A549 (cell line): ENCODE results near the gene PRR7. TPM values are rescaled to one million over a fixed set of nuclear protein-coding genes. Genes with fewer than 3 reads are reported as not detected.

ENCODE experiments used
- ATAC-seq, 2 experiments: fragments of 200-7000 bp in 1 of 2; fragments of >200 bp in 1 of 2; cut with Nextera tagmentation in 1 of 2; cut with Tn5 transposase in 1 of 2; 3 replicates each; pipeline versions ENCODE4 v1.8.0 to v1.9.1; 2018 to 2020; ENCODE audit warnings: mild to moderate bottlenecking in 1 of 2, moderate library complexity in 1 of 2
- CTCF ChIA-PET: fragments of 300-600 bp; sonication (Branson Sonifier 250); formaldehyde crosslinking; extraction: SDS; loops from one replicate; lab custom pipeline; 2021; ENCODE audit warnings: antibody characterized with exemption, inconsistent platforms; lab: Yijun Ruan, JAX
- POLR2A ChIA-PET: fragments of 350-600 bp; formaldehyde crosslinking; extraction: SDS; loops from one replicate; lab custom pipeline; 2021; ENCODE audit warnings: antibody characterized with exemption, inconsistent platforms; lab: Yijun Ruan, JAX
- DNase-seq, 2 experiments: peaks; one replicate each; pipeline versions ENCODE4 v3.0.0 to v3.0.0-alpha.2; 2011 to 2016; ENCODE audit warnings: low read depth in 1 of 2, low spot score in 1 of 2
- FAIRE-seq: peaks from 2 replicates; lab custom pipeline; 2011; peaks lifted over from hg19 to GRCh38; lab: Jason Lieb, UNC
- H3K27ac ChIP-seq, 2 experiments: fragments of >200 bp; sonication (Bioruptor Twin); formaldehyde crosslinking; 3 replicates each; pipeline ENCODE4 v1.5.1; 2016 to 2017
- H3K4me1 ChIP-seq: fragments of >200 bp; sonication (Bioruptor Twin); formaldehyde crosslinking; 3 replicates; pipeline ENCODE4 v1.6.1; 2016
- H3K4me2 ChIP-seq: fragments of >200 bp; sonication (Bioruptor Twin); formaldehyde crosslinking; 3 replicates; pipeline ENCODE4 v1.6.1; 2016
- H3K4me3 ChIP-seq: fragments of >200 bp; sonication (Bioruptor Twin); formaldehyde crosslinking; 3 replicates; pipeline ENCODE4 v1.5.1; 2016
- H3K9me3 ChIP-seq: fragments of >200 bp; sonication (Bioruptor Twin); formaldehyde crosslinking; 3 replicates; pipeline ENCODE4 v1.6.1; 2016
- BHLHE40 ChIP-seq: IDR thresholded peaks from 2 replicates; pipeline ENCODE4 v1.6.1; 2012; ENCODE audit warnings: low read depth, low read length, inconsistent platforms
- CBX2 ChIP-seq: fragments of 200-600 bp; sonication (generic); IDR thresholded peaks from 2 replicates; pipeline ENCODE4 v1.6.1; 2016; ENCODE audit warnings: low read depth, mild to moderate bottlenecking, borderline replicate concordance
- CHD4 ChIP-seq: fragments of 200-600 bp; sonication (generic); IDR thresholded peaks from 2 replicates; pipeline ENCODE4 v1.6.1; 2016; ENCODE audit warnings: antibody characterized with exemption, mild to moderate bottlenecking, borderline replicate concordance
- ESRRA ChIP-seq: fragments of 150-350 bp; IDR thresholded peaks from 2 replicates; pipeline ENCODE4 v1.6.1; 2014; ENCODE audit warnings: mild to moderate bottlenecking, low read length, borderline replicate concordance
- FOSB ChIP-seq: fragments of 250-450 bp; sonication (Bioruptor Pico); IDR thresholded peaks from 2 replicates; pipeline ENCODE4 v1.5.0; 2020; ENCODE audit warnings: mild to moderate bottlenecking, moderate library complexity
- FOXS1 ChIP-seq: fragments of 250-450 bp; sonication (Bioruptor Pico); IDR thresholded peaks from 2 replicates; pipeline ENCODE4 v1.5.0; 2020; ENCODE audit warnings: mild to moderate bottlenecking, moderate library complexity
- GATA3 ChIP-seq: IDR thresholded peaks from 2 replicates; pipeline ENCODE4 v1.6.1; 2012; ENCODE audit warnings: borderline replicate concordance
- JUN ChIP-seq, 2 experiments: fragments of >200 bp; sonication (Bioruptor Twin); formaldehyde crosslinking; IDR thresholded peaks; 2 replicates in 1 of 2; 3 replicates in 1 of 2; pipeline ENCODE4 v1.6.1; 2016 to 2017
- MAZ ChIP-seq: fragments of 150-350 bp; IDR thresholded peaks from 2 replicates; pipeline ENCODE4 v1.6.1; 2014; ENCODE audit warnings: antibody characterized with exemption, low read depth, low read length, borderline replicate concordance
- NFE2L2 ChIP-seq: fragments of 150-350 bp; conservative IDR thresholded peaks from 2 replicates; pipeline ENCODE4 v1.6.1; 2014; ENCODE audit warnings: low read length
- PHF8 ChIP-seq: fragments of 200-600 bp; sonication (generic); IDR thresholded peaks from 2 replicates; pipeline ENCODE4 v1.6.1; 2016; ENCODE audit warnings: low read depth, mild to moderate bottlenecking, antibody characterized with exemption, moderate library complexity, borderline replicate concordance
- POLR2A ChIP-seq: IDR thresholded peaks from 2 replicates; pipeline ENCODE4 v1.6.1; 2012; ENCODE audit warnings: mild to moderate bottlenecking, low read length
- POLR2AphosphoS2 ChIP-seq: conservative IDR thresholded peaks from 2 replicates; pipeline ENCODE4 v1.6.1; 2012; ENCODE audit warnings: low read length, improper control_type of control experiment, inconsistent platforms
- ZC3H11A ChIP-seq: fragments of 450-650 bp; IDR thresholded peaks from 2 replicates; pipeline ENCODE4 v1.6.1; 2014; ENCODE audit warnings: antibody characterized with exemption, mild to moderate bottlenecking
- ZFP36 ChIP-seq: fragments of 450-650 bp; IDR thresholded peaks from 2 replicates; pipeline ENCODE4 v1.6.1; 2014; ENCODE audit warnings: borderline replicate concordance; ENCODE audit not compliant: partially characterized antibody
- ZSCAN20 ChIP-seq: fragments of 250-450 bp; sonication (Bioruptor Pico); IDR thresholded peaks from 2 replicates; pipeline ENCODE4 v1.8.0; 2022; ENCODE audit warnings: mild to moderate bottlenecking, moderate library complexity
- WGBS: methylation state at CpG from one replicate; pipeline ENCODE4 v1.1.6; 2017; ENCODE audit errors: missing lambda C conversion rate; 5-methylcytosine and 5-hydroxymethylcytosine counted together
- polyA plus RNA-seq, 4 experiments: library from polyadenylated mRNA; depleted of rRNA in 3 of 4; stranded (reverse); fragments of >200 nt; fragmentation: RNase III in 1 of 4; extraction: RNeasy Plus Mini Kit Qiagen cat#74134 plus additional on column Dnase treatment in 1 of 4; gene quantifications; 2 replicates in 3 of 4; 3 replicates in 1 of 4; pipeline ENCODE4 v1.2.3, GENCODE V29; 2011 to 2017
- TF ChIP-seq, protein P1 (sequence below): IDR thresholded peaks from 2 replicates; pipeline ENCODE4 v1.6.1; 2012; ENCODE audit warnings: low read depth, borderline replicate concordance
- TF ChIP-seq, protein P2 (sequence below): fragments of 450-650 bp; IDR thresholded peaks from 2 replicates; pipeline ENCODE4 v1.6.1; 2014; ENCODE audit warnings: antibody characterized with exemption
- TF ChIP-seq, protein P3 (sequence below): fragments of 250-450 bp; sonication (Bioruptor Pico); IDR thresholded peaks from 2 replicates; pipeline ENCODE4 v1.5.0; 2020; ENCODE audit warnings: low read depth, mild to moderate bottlenecking, moderate library complexity
- TF ChIP-seq, protein P4 (sequence below): fragments of >200 bp; sonication (Bioruptor Twin); formaldehyde crosslinking; IDR thresholded peaks from 3 replicates; pipeline ENCODE4 v1.6.1; 2016
- TF ChIP-seq, protein P5 (sequence below): IDR thresholded peaks from 2 replicates; pipeline ENCODE4 v1.6.1; 2012
- TF ChIP-seq, protein P6 (sequence below): IDR thresholded peaks from 2 replicates; pipeline ENCODE4 v1.6.1; 2012
- TF ChIP-seq, protein P7 (sequence below): fragments of >200 bp; sonication (Bioruptor Twin); formaldehyde crosslinking; IDR thresholded peaks from 3 replicates; pipeline ENCODE4 v1.5.1; 2016

The PRR7 gene
- polyA plus RNA-seq, 2 of the 4 experiments (the other 2 are of a cell fraction): 2.2 to 11.0 TPM

DNA sequence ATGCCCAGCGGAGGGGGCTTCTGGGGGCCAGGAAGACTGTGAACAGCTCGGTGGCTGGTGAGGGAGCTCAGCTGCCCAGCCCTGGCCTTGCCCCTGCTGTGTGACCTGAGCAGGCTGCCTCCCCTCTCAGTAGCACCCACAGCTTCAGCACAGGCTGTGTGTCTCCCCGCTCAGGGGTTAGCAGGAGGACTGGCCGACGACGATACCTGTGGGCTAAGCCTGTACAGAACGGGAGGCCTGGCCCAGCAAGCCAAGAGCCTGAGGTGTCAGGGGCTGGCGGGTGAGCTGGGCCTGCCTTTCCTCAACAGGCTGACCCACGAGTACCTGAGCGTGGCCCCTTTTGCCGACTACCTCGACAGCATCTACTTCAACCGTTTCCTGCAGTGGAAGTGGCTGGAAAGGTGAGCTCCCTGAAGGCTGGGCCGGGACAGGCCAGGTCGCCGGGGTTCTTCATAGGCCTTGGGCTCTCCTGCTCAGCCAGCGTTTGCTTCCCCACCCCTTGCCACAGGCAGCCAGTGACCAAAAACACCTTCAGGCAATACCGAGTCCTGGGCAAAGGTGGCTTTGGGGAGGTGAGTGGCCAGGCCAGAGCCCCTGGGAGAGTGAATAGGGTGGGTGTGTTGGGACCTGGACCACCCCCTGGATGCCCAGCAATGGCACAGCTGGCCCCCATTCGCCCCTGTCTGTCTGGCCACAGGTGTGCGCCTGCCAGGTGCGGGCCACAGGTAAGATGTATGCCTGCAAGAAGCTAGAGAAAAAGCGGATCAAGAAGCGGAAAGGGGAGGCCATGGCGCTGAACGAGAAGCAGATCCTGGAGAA, 13.6 kb upstream of the PRR7 start:
- DNase-seq (no peak), ATAC-seq (no peak), FAIRE-seq (no peak)
- CTCF ChIA-PET: interaction anchor here (1.0 to 36.0 kb wide), 6 partner anchors 9 to 67 kb away, joined by 3 to 871 read pairs (median 10); partner anchors contain the start of gene PRR7
- H3K9me3 ChIP-seq: no peaks in the 10 kb centered on the region
- H3K4me2 ChIP-seq: no peak overlapping the region
- H3K4me3 ChIP-seq: no peak overlapping the region
- WGBS: 84% methylated on average over 17 of the region's 25 CpGs
- POLR2A ChIA-PET: interaction anchor here (1.5 kb wide), 1 partner anchor 8 kb away, joined by 4 read pairs; no protein-coding TSS in a partner anchor
- H3K27ac ChIP-seq: no peak overlapping the region; a peak in 1 of 6 replicates
- H3K4me1 ChIP-seq: peaks cover 2% of the 10 kb centered on the region; the same call in 1 of the 3 replicates
- TF ChIP-seq ZSCAN20 (CRISPR knock-in tag) (no peak), ZFP36 (no peak), POLR2A (no peak), JUN (IDR thresholded peaks at IDR 0.05) (no peak), CHD4 (no peak), BHLHE40 (no peak)

DNA sequence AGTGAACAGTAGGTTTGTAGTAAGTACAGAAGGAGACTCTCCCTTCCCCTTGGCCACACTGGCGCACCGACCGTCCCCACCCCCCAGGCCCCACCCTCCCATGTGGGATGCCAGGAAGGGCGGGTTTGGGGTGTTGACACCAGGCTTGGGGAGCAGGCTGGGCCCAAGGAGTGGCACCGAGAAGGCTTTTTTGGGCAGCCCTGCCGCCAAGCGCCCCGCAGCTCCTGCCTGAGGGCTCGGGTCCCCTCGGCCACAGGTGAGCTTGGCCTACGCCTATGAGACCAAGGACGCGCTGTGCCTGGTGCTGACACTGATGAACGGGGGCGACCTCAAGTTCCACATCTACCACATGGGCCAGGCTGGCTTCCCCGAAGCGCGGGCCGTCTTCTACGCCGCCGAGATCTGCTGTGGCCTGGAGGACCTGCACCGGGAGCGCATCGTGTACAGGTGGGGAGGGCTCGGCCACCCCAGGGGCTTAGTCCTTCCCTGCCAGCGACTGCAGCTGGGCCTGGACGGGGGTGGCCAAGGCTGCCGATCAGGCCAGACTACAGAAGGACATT, 12.9 kb upstream of the PRR7 start:
- H3K4me3 ChIP-seq: no peak overlapping the region
- TF ChIP-seq PHF8: no peak
- TF ChIP-seq MAZ: no peak
- no peak for TF ChIP-seq GATA3
- no peak for TF ChIP-seq FOXS1 (CRISPR knock-in tag)
- TF ChIP-seq, protein P1, sequence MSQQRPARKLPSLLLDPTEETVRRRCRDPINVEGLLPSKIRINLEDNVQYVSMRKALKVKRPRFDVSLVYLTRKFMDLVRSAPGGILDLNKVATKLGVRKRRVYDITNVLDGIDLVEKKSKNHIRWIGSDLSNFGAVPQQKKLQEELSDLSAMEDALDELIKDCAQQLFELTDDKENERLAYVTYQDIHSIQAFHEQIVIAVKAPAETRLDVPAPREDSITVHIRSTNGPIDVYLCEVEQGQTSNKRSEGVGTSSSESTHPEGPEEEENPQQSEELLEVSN: no peak
- no peak for TF ChIP-seq CHD4
- no peak for TF ChIP-seq ZC3H11A
- TF ChIP-seq NFE2L2: no peak
- TF ChIP-seq, protein P2, sequence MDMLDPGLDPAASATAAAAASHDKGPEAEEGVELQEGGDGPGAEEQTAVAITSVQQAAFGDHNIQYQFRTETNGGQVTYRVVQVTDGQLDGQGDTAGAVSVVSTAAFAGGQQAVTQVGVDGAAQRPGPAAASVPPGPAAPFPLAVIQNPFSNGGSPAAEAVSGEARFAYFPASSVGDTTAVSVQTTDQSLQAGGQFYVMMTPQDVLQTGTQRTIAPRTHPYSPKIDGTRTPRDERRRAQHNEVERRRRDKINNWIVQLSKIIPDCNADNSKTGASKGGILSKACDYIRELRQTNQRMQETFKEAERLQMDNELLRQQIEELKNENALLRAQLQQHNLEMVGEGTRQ: no peak
- no peak for TF ChIP-seq POLR2A
- TF ChIP-seq FOSB (CRISPR knock-in tag): no peak
- TF ChIP-seq, protein P3, sequence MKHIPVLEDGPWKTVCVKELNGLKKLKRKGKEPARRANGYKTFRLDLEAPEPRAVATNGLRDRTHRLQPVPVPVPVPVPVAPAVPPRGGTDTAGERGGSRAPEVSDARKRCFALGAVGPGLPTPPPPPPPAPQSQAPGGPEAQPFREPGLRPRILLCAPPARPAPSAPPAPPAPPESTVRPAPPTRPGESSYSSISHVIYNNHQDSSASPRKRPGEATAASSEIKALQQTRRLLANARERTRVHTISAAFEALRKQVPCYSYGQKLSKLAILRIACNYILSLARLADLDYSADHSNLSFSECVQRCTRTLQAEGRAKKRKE (CRISPR knock-in tag): no peak
- TF ChIP-seq, protein P4, sequence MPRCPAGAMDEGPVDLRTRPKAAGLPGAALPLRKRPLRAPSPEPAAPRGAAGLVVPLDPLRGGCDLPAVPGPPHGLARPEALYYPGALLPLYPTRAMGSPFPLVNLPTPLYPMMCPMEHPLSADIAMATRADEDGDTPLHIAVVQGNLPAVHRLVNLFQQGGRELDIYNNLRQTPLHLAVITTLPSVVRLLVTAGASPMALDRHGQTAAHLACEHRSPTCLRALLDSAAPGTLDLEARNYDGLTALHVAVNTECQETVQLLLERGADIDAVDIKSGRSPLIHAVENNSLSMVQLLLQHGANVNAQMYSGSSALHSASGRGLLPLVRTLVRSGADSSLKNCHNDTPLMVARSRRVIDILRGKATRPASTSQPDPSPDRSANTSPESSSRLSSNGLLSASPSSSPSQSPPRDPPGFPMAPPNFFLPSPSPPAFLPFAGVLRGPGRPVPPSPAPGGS: no peak
- no peak for TF ChIP-seq POLR2AphosphoS2
- TF ChIP-seq, protein P5, sequence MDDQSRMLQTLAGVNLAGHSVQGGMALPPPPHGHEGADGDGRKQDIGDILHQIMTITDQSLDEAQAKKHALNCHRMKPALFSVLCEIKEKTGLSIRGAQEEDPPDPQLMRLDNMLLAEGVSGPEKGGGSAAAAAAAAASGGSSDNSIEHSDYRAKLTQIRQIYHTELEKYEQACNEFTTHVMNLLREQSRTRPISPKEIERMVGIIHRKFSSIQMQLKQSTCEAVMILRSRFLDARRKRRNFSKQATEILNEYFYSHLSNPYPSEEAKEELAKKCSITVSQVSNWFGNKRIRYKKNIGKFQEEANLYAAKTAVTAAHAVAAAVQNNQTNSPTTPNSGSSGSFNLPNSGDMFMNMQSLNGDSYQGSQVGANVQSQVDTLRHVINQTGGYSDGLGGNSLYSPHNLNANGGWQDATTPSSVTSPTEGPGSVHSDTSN: no peak; the same call in 1 of the 2 replicates
- TF ChIP-seq CBX2: no peak
- TF ChIP-seq, protein P6, sequence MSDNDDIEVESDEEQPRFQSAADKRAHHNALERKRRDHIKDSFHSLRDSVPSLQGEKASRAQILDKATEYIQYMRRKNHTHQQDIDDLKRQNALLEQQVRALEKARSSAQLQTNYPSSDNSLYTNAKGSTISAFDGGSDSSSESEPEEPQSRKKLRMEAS: no peak
- TF ChIP-seq, protein P7, sequence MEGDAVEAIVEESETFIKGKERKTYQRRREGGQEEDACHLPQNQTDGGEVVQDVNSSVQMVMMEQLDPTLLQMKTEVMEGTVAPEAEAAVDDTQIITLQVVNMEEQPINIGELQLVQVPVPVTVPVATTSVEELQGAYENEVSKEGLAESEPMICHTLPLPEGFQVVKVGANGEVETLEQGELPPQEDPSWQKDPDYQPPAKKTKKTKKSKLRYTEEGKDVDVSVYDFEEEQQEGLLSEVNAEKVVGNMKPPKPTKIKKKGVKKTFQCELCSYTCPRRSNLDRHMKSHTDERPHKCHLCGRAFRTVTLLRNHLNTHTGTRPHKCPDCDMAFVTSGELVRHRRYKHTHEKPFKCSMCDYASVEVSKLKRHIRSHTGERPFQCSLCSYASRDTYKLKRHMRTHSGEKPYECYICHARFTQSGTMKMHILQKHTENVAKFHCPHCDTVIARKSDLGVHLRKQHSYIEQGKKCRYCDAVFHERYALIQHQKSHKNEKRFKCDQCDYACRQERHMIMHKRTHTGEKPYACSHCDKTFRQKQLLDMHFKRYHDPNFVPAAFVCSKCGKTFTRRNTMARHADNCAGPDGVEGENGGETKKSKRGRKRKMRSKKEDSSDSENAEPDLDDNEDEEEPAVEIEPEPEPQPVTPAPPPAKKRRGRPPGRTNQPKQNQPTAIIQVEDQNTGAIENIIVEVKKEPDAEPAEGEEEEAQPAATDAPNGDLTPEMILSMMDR: no peak
- no peak for TF ChIP-seq ESRRA
- 90% methylated on average over 28 of the region's 29 CpGs for whole genome bisulfite sequencing
- H3K4me1 ChIP-seq: no peaks in the 10 kb centered on the region
- no peak for FAIRE-seq
- ATAC-seq: no peak
- CTCF ChIA-PET: interaction anchor here (1.0 to 36.0 kb wide), 5 partner anchors 10 to 68 kb away, joined by 3 to 871 read pairs (median 12); partner anchors contain the start of gene PRR7
- peak overlapping the region in 1 of 2 experiments; percentile 1; a peak in 1 of 6 replicates for H3K27ac ChIP-seq
- no peak overlapping the region for H3K4me2 ChIP-seq
- no peaks in the 10 kb centered on the region for H3K9me3 ChIP-seq
- POLR2A ChIA-PET: no interaction called here
- no peak for DNase-seq
